ENCODE measurements around the gene NDUFA11.

DNA sequence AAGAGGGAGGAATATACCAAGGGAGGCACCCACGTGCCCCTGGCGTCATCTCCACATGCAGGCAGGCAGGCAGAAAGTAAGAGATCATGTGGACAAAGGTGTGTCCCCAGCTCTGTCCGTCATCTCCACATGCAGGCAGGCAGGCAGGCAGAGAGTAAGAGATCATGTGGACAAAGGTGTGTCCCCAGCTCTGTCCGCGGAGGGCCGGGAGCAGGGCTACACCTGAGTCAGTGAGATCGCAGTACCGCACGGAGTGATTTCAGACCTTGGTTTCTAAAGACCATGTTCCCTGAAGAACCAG lies 32.7 kb upstream of the NDUFA11 start:
- TF ChIP-seq CTCF (conservative IDR thresholded peaks at IDR 0.05; ENCODE audit: low read depth, low read length), result no peak
- no peak for TF ChIP-seq SMC3 (IDR thresholded peaks at IDR 0.05; ENCODE audit: low read depth, low read length)
- TF ChIP-seq POLR2A (IDR thresholded peaks at IDR 0.05; ENCODE audit: low read depth, low read length), result no peak
- TF ChIP-seq RFX5 (IDR thresholded peaks at IDR 0.05; ENCODE audit: low read depth, low read length), result no peak
- no peak for TF ChIP-seq RCOR1 (IDR thresholded peaks at IDR 0.05; ENCODE audit: insufficient replicate concordance, low read length)
- no peak for TF ChIP-seq BHLHE40 (IDR thresholded peaks at IDR 0.05; ENCODE audit: low read depth, low read length)
- TF ChIP-seq, protein P1, sequence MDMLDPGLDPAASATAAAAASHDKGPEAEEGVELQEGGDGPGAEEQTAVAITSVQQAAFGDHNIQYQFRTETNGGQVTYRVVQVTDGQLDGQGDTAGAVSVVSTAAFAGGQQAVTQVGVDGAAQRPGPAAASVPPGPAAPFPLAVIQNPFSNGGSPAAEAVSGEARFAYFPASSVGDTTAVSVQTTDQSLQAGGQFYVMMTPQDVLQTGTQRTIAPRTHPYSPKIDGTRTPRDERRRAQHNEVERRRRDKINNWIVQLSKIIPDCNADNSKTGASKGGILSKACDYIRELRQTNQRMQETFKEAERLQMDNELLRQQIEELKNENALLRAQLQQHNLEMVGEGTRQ (IDR thresholded peaks at IDR 0.05; ENCODE audit: low read depth, low read length), result no peak
- no peak for TF ChIP-seq RAD21 (IDR thresholded peaks at IDR 0.05; ENCODE audit: low read length)
- no peak for TF ChIP-seq MAFK (IDR thresholded peaks at IDR 0.05; ENCODE audit: low read depth, low read length)
- TF ChIP-seq CEBPB (IDR thresholded peaks at IDR 0.05; ENCODE audit: low read depth, low read length), result no peak
- no peak for TF ChIP-seq MAZ (IDR thresholded peaks at IDR 0.05; ENCODE audit: borderline replicate concordance, low read depth, low read length)
- no peak for TF ChIP-seq MXI1 (IDR thresholded peaks at IDR 0.05; ENCODE audit: borderline replicate concordance, low read depth, low read length)
- TF ChIP-seq, protein P2, sequence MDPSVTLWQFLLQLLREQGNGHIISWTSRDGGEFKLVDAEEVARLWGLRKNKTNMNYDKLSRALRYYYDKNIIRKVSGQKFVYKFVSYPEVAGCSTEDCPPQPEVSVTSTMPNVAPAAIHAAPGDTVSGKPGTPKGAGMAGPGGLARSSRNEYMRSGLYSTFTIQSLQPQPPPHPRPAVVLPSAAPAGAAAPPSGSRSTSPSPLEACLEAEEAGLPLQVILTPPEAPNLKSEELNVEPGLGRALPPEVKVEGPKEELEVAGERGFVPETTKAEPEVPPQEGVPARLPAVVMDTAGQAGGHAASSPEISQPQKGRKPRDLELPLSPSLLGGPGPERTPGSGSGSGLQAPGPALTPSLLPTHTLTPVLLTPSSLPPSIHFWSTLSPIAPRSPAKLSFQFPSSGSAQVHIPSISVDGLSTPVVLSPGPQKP (IDR thresholded peaks at IDR 0.05; ENCODE audit: borderline replicate concordance, low read depth, low read length), result no peak
- TF ChIP-seq FOS (IDR thresholded peaks at IDR 0.05; ENCODE audit: low read depth, low read length), result no peak
